ENCODE measurements around the gene FEZ2. TPM values are rescaled to one million over a fixed set of nuclear protein-coding genes. Genes with fewer than 3 reads are reported as not detected.

FEZ2 gene
- total RNA-seq, 4 donors from 2014 or later: 40.0 to 73.4 (median 47.5) TPM

GRCh38 chr2:36567711-36568408 lies 30.1 kb downstream of the FEZ2 start:
- intact Hi-C loops (cut with DNase I; ENCODE audit: low total_unique reads): no loop called here
- H3K9me3 ChIP-seq: no peaks in the 10 kb centered on the region
- no peaks in the 10 kb centered on the region for H3K27me3 ChIP-seq
- TF ChIP-seq POLR2AphosphoS5 (IDR thresholded peaks at IDR 0.05): no peak
- no peak for TF ChIP-seq CTCF (IDR thresholded peaks at IDR 0.05)
- TF ChIP-seq EP300 (IDR thresholded peaks at IDR 0.05; ENCODE audit: low read depth): no peak
- no peak for TF ChIP-seq POLR2A (IDR thresholded peaks at IDR 0.05)
- peaks cover 0 to 30% (median 11%) of the 10 kb centered on the region in 4 donors for H3K4me1 ChIP-seq
- no peak for DNase-seq
- no peak overlapping the region for H3K4me3 ChIP-seq
- peak overlapping the region; percentile 14 to 63 (median 50) for H3K27ac ChIP-seq
- in situ Hi-C loops (cut with MboI; ENCODE audit: low pct_ligation_motif_present in 1 of 4, low pct_unique_long_range_greater_than_20kb in 1 of 4, low sequenced_read_pairs in 3 of 4): no loop called here
- H3K36me3 ChIP-seq: no peaks in the 10 kb centered on the region
- WGBS, 2 donors (ENCODE audit: low coverage in 1 of 2): 68 to 76% methylated on average over 4 to 6 of the region's 6 CpGs

- Histone ChIP-seq H3K36me3 (no peaks in the 10 kb centered on the region), H3K4me1 (peaks cover 1 to 36% (median 19%) of the 10 kb centered on the region in 4 donors)
- 91 to 98% methylated on average over 4 of the region's 4 CpGs for WGBS, 2 donors (ENCODE audit: low coverage in 1 of 2)
Observed at GRCh38 chr2:36566887-36567286, 31.1 kb downstream of the FEZ2 start.

GRCh38 chr2:36565712-36566111 lies 32.3 kb downstream of the FEZ2 start:
- DNase-seq: no peak
- H3K9me3 ChIP-seq: no peaks in the 10 kb centered on the region
- peaks cover 0 to under 1% (median 0%) of the 10 kb centered on the region in 4 donors for H3K36me3 ChIP-seq
- H3K27me3 ChIP-seq: no peaks in the 10 kb centered on the region
- TF ChIP-seq EP300 (IDR thresholded peaks at IDR 0.05; ENCODE audit: low read depth): no peak
- TF ChIP-seq POLR2A (IDR thresholded peaks at IDR 0.05): no peak
- TF ChIP-seq POLR2AphosphoS5 (IDR thresholded peaks at IDR 0.05): no peak
- TF ChIP-seq CTCF (IDR thresholded peaks at IDR 0.05): no peak
- in situ Hi-C loops (cut with MboI; ENCODE audit: low pct_ligation_motif_present in 1 of 4, low pct_unique_long_range_greater_than_20kb in 1 of 4, low sequenced_read_pairs in 3 of 4) (no loop called here), intact Hi-C loops (cut with DNase I; ENCODE audit: low total_unique reads) (no loop called here)
- WGBS, 2 donors (ENCODE audit: low coverage in 1 of 2): 97% methylated on average over 4 of the region's 4 CpGs; no CpG with 5 or more reads in 1 of the 2 donors
- peaks cover 4 to 47% (median 29%) of the 10 kb centered on the region in 4 donors for H3K4me1 ChIP-seq
- no peak overlapping the region for H3K4me3 ChIP-seq
- H3K27ac ChIP-seq: no peak overlapping the region

More at GRCh38 chr2:36566887-36567286, 31.1 kb downstream of the FEZ2 start:
- in situ Hi-C loops (cut with MboI; ENCODE audit: low pct_ligation_motif_present in 1 of 4, low pct_unique_long_range_greater_than_20kb in 1 of 4, low sequenced_read_pairs in 3 of 4) (no loop called here), intact Hi-C loops (cut with DNase I; ENCODE audit: low total_unique reads) (no loop called here)
- Histone ChIP-seq H3K4me3 (no peak overlapping the region), H3K27ac (peak overlapping the region in 1 of 4 donors; percentile 63), H3K27me3 (no peaks in the 10 kb centered on the region), H3K9me3 (no peaks in the 10 kb centered on the region)
- DNase-seq: no peak
- TF ChIP-seq POLR2A (IDR thresholded peaks at IDR 0.05) (no peak), CTCF (IDR thresholded peaks at IDR 0.05) (no peak), POLR2AphosphoS5 (IDR thresholded peaks at IDR 0.05) (no peak), EP300 (IDR thresholded peaks at IDR 0.05; ENCODE audit: low read depth) (no peak)

GRCh38 chr2:36564377-36564930 lies 33.5 kb downstream of the FEZ2 start:
- intact Hi-C loops (cut with DNase I; ENCODE audit: low total_unique reads): no loop called here
- peaks cover 0 to 4% (median 0%) of the 10 kb centered on the region in 4 donors for H3K36me3 ChIP-seq
- no peaks in the 10 kb centered on the region for H3K9me3 ChIP-seq
- H3K27me3 ChIP-seq: no peaks in the 10 kb centered on the region
- peaks cover 4 to 44% (median 29%) of the 10 kb centered on the region in 4 donors for H3K4me1 ChIP-seq
- in situ Hi-C loops (cut with MboI; ENCODE audit: low pct_ligation_motif_present in 1 of 4, low pct_unique_long_range_greater_than_20kb in 1 of 4, low sequenced_read_pairs in 3 of 4): no loop called here
- WGBS, 2 donors (ENCODE audit: low coverage in 1 of 2): 93 to 97% methylated on average over 6 to 11 of the region's 11 CpGs
- H3K4me3 ChIP-seq: no peak overlapping the region
- no peak for DNase-seq
- no peak overlapping the region for H3K27ac ChIP-seq
- TF ChIP-seq EP300 (IDR thresholded peaks at IDR 0.05; ENCODE audit: low read depth): no peak
- TF ChIP-seq POLR2A (IDR thresholded peaks at IDR 0.05): no peak
- no peak for TF ChIP-seq POLR2AphosphoS5 (IDR thresholded peaks at IDR 0.05)
- TF ChIP-seq CTCF (IDR thresholded peaks at IDR 0.05): no peak

Data from transverse colon (tissue), 4 donors.